ENCODE measurements around the gene SMARCA2.

Gene SMARCA2

GRCh38 chr9:2015581-2016407 lies 647 bp downstream of the SMARCA2 start:
- DNase-seq (ENCODE audit: low read depth in 3 of 3): peak in 2 of 3 donors; percentile 26 to 37

GRCh38 chr9:2016408-2017330 lies 1.5 kb downstream of the SMARCA2 start:
- peak; percentile 32 to 45 (median 41) for DNase-seq (ENCODE audit: low read depth in 3 of 3)

GRCh38 chr9:2017331-2018161 lies 2.4 kb downstream of the SMARCA2 start:
- DNase-seq (ENCODE audit: low read depth in 3 of 3): peak; percentile 43 to 55 (median 47)

GRCh38 chr9:2018162-2018643 lies 3.1 kb downstream of the SMARCA2 start:
- no peak for DNase-seq (ENCODE audit: low read depth in 3 of 3)

DNA sequence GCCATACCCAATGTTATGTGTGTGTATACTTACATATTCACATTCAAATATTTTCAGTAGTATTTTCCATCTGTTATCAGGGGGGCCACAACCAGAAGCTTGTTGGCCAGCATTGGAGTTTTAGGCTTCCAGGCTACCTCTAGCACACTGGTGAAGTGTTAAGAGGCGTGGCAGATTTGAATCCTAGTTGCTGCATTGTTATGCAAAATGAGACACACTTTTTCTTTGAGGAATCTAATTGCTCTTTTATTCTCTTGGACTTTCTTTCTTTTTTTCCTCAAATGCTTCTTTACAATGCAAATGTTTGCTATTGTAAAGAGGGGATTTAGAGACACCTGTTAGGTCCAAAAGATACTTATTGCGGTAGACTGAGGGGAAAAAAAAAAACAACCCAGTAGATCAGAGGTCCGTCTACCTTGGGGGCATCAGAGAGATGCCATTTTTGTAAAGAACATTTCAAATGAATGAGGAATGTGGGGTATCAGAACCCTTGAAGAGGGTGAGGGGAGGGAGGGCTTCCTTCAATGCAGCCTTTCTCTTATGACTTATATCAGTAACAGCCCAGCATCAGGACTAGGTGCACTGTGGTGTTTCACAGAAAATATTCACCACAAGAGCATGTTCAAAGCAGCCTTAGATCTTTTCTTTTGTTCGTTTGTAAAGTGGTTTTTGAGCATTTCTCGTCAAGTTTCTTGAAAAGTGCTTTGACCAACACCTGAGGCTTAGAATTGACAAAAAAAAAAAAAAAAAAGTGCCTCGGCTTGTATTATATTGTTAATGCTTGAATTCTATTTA lies 3.8 kb downstream of the SMARCA2 start:
- DNase-seq (ENCODE audit: low read depth in 3 of 3): no peak

GRCh38 chr9:2019723-2020122 lies 4.6 kb downstream of the SMARCA2 start:
- no peak for DNase-seq (ENCODE audit: low read depth in 3 of 3)

DNA sequence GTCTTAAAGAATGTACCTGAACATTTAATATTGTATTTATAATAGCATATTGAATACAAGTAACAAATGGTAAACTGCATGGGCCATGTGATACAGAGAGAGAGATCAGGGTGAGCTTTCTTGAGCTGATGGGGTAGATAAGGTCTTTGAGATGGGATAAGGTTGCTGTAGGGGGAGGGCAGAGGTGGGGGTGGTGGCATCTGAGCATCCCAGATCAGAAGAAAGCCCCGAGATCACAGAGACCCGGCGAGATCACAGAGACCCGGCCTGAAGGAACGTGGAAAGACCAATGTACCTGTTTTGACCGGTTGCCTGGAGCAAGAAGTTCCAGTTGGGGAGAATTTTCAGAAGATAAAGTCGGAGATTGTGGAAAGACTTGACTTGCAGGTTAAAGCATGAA lies 6.6 kb downstream of the SMARCA2 start:
- no peak for DNase-seq (ENCODE audit: low read depth in 3 of 3)

- no peak for DNase-seq (ENCODE audit: low read depth in 3 of 3)
Measured at GRCh38 chr9:2022560-2022959, 7.4 kb downstream of the SMARCA2 start.

DNA sequence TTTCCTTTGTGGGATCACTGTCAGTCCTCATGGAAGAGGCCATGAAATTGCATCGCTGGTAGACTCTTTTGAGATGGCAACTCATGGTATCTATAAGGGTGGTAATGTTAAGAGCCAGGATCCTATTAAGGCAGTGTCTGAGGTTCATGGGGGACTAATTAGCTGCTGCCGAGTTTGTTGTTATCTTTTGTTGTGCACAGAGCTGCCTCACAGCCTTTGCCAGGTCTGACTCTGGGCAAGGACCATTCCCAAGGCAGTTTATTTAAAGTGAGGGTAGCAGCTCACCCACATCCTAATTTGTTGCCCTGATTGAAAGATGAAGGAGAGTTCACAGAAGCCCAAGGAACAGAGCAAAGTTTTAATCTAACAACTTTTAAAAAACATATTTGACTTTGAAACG lies 7.9 kb downstream of the SMARCA2 start:
- no peak for DNase-seq (ENCODE audit: low read depth in 3 of 3)

GRCh38 chr9:2023532-2023931 lies 8.4 kb downstream of the SMARCA2 start:
- no peak for DNase-seq (ENCODE audit: low read depth in 3 of 3)

GRCh38 chr9:2024888-2025782 lies 10.0 kb downstream of the SMARCA2 start:
- DNase-seq (ENCODE audit: low read depth in 3 of 3): no peak

GRCh38 chr9:2026220-2026997 lies 11.3 kb downstream of the SMARCA2 start:
- no peak for DNase-seq (ENCODE audit: low read depth in 3 of 3)

DNA sequence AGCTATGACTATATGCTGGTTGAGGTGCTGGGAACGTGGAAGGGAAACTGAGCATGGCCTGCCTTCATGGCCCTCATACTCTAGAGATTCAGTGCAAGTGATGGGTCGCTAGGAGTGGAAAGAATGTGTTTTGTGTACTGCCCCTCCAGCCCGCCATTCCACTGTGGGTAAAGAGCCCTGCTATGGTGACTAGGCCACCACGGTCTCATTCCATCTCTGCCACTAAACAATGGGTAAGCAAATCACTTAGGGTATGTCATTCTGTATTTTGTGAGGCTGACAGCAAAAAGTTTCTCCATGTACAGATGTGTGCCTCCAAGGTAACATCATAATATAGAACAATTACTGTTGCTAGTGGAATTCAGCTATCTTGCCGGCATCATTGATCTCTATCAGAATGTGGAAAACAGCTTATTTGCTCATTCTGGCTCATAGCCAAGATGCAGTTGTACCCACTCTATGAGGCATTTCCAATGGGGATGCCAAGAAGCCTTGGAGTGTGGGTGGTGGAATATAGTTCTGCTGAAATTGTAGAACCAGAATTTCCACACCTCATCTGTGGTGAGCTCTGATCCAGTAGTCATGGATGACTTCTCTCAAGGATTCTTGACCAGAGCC lies 12.5 kb downstream of the SMARCA2 start:
- DNase-seq (ENCODE audit: low read depth in 3 of 3): no peak

DNA sequence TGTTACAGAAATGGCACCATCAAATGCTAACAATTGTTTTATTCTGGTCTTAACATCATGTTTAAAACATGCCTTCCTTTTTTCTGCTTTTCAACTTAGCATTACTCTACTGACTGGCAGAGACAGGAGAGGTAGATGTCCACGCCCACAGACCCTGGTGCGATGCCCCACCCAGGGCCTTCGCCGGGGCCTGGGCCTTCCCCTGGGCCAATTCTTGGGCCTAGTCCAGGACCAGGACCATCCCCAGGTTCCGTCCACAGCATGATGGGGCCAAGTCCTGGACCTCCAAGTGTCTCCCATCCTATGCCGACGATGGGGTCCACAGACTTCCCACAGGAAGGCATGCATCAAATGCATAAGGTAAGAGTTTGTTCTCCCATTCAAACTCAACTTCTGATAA lies 13.7 kb downstream of the SMARCA2 start:
- no peak for DNase-seq (ENCODE audit: low read depth in 3 of 3)

GRCh38 chr9:2029666-2030170 lies 14.6 kb downstream of the SMARCA2 start:
- no peak for DNase-seq (ENCODE audit: low read depth in 3 of 3)

DNA sequence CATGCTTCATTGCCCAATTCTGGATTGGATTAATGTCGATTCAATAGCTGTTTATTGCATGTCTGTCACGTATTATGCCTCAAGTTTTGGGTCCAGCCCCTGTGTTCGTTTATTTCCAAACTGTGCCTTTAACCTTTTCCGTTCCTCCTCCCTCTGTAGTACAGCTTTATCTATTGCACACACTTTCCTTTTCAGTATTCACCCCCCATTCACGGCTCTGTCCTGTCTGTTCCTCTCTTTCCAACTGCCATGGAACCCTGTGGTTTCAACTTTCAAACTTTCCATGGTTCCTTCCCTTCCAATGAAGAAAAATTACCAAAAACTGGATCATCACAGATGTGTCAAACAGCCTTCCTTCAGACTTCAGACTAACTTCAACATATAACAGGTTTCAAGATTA lies 17.1 kb downstream of the SMARCA2 start:
- no peak for DNase-seq (ENCODE audit: low read depth in 3 of 3)

- DNase-seq (ENCODE audit: low read depth in 3 of 3): no peak
Measured at GRCh38 chr9:2036844-2037243, 21.7 kb downstream of the SMARCA2 start.

All from stimulated activated CD4-positive, alpha-beta T cell treated with anti-CD3 and anti-CD28 coated beads, TNF-alpha, amount 100 ng/mL, for 48 hours (primary cell).